Activated CD4-positive, alpha-beta T cell treated with anti-CD3 and anti-CD28 coated beads for 36 hours (primary cell): ENCODE measurements around the gene KCNK1. TPM values are rescaled to one million over a fixed set of nuclear protein-coding genes. Genes with fewer than 3 reads are reported as not detected.

ENCODE experiments used
- ATAC-seq: fragments of 200-7000 bp; cut with Tn5 transposase; one replicate; pipeline ENCODE4 v1.10.0; 2021; ENCODE audit warnings: mild to moderate bottlenecking, moderate library complexity
- CTCF ChIA-PET: fragments of 350-600 bp; sonication (Branson Sonifier 250); formaldehyde crosslinking; loops from one replicate; lab custom pipeline; 2021; ENCODE audit warnings: antibody characterized with exemption; lab: Charles Lee
- POLR2A ChIA-PET: fragments of 350-600 bp; sonication (Branson Sonifier 250); formaldehyde crosslinking; loops from one replicate; lab custom pipeline; 2021; ENCODE audit warnings: antibody characterized with exemption, inconsistent platforms; lab: Charles Lee
- DNase-seq: peaks from one replicate; pipeline ENCODE4 v3.0.0-alpha.2; 2020
- H3K27ac Mint-ChIP-seq: one replicate; pipeline ENCODE4 v1.8.0; 2021; ENCODE audit warnings: mixed read lengths
- H3K27me3 Mint-ChIP-seq: one replicate; pipeline ENCODE4 v1.8.0; 2021; ENCODE audit warnings: mixed read lengths
- H3K36me3 Mint-ChIP-seq: one replicate; pipeline ENCODE4 v1.8.0; 2021; ENCODE audit warnings: low read depth, mixed read lengths
- H3K4me1 Mint-ChIP-seq: one replicate; pipeline ENCODE4 v1.8.0; 2021; ENCODE audit warnings: mixed read lengths
- H3K4me3 Mint-ChIP-seq: one replicate; pipeline ENCODE4 v1.8.0; 2021; ENCODE audit warnings: mild to moderate bottlenecking, moderate library complexity, mixed read lengths
- H3K9me3 Mint-ChIP-seq: one replicate; pipeline ENCODE4 v1.8.0; 2021; ENCODE audit warnings: low read depth, mixed read lengths
- intact Hi-C, 2 experiments: fragments of 100-400 bp; cut with DNase I in 1 of 2; cut with micrococcal nuclease in 1 of 2; formaldehyde crosslinking; loops; one replicate each; pipeline versions ENCODE4 v1.14.2 to v1.15.1; 2022 to 2024; cut with DNase I, micrococcal nuclease
- total RNA-seq, 2 experiments: library from RNA; stranded (reverse); gene quantifications; one replicate each; pipeline ENCODE4 v1.2.3, GENCODE V29; 2021

The KCNK1 gene
- total RNA-seq, 2 experiments from 2014 or later: 0.91 to 1.1 TPM

GRCh38 chr1:233587196-233587595 is 26.7 kb upstream of the KCNK1 start:
- no peak for ATAC-seq

GRCh38 chr1:233587958-233588799 is 25.7 kb upstream of the KCNK1 start:
- no peaks in the 10 kb centered on the region for H3K36me3 Mint-ChIP-seq
- no peak overlapping the region for H3K27ac Mint-ChIP-seq
- intact Hi-C loops: no loop called here
- ATAC-seq (no peak), DNase-seq (no peak)
- CTCF ChIA-PET: no interaction called here
- H3K9me3 Mint-ChIP-seq: peaks cover 5% of the 10 kb centered on the region
- H3K4me3 Mint-ChIP-seq: no peak overlapping the region
- H3K27me3 Mint-ChIP-seq: peaks cover 8% of the 10 kb centered on the region
- POLR2A ChIA-PET: no interaction called here
- no peaks in the 10 kb centered on the region for H3K4me1 Mint-ChIP-seq

More at GRCh38 chr1:233587196-233587595, 26.7 kb upstream of the KCNK1 start:
- DNase-seq: no peak
- H3K36me3 Mint-ChIP-seq: no peaks in the 10 kb centered on the region
- intact Hi-C loops: no loop called here
- no peak overlapping the region for H3K27ac Mint-ChIP-seq
- ChIA-PET POLR2A (no interaction called here), CTCF (interaction anchor here (0.7 kb wide), 1 partner anchor 228 kb away, joined by 3 read pairs; no protein-coding TSS in a partner anchor)
- H3K4me3 Mint-ChIP-seq: no peak overlapping the region
- peaks cover 9% of the 10 kb centered on the region for H3K27me3 Mint-ChIP-seq
- H3K4me1 Mint-ChIP-seq: no peaks in the 10 kb centered on the region
- peaks cover 5% of the 10 kb centered on the region for H3K9me3 Mint-ChIP-seq

- ChIA-PET POLR2A (no interaction called here), CTCF (no interaction called here)
- Mint-ChIP-seq H3K36me3 (no peaks in the 10 kb centered on the region), H3K4me1 (peaks cover 31% of the 10 kb centered on the region), H3K27me3 (peaks cover 15% of the 10 kb centered on the region), H3K9me3 (no peaks in the 10 kb centered on the region), H3K27ac (peak overlapping the region; percentile 47), H3K4me3 (no peak overlapping the region)
- peak; percentile 69 for ATAC-seq
- peak; percentile 15 for DNase-seq
- intact Hi-C loops: no loop called here
Observed at GRCh38 chr1:233597489-233597901, 16.4 kb upstream of the KCNK1 start.

- DNase-seq: peak; percentile 69
- ATAC-seq: peak; percentile 82
- H3K27me3 Mint-ChIP-seq: peaks cover 15% of the 10 kb centered on the region
- H3K36me3 Mint-ChIP-seq: no peaks in the 10 kb centered on the region
- H3K4me3 Mint-ChIP-seq: no peak overlapping the region
- H3K4me1 Mint-ChIP-seq: peaks cover 31% of the 10 kb centered on the region
- CTCF ChIA-PET: interaction anchor here (0.6 kb wide), 1 partner anchor 711 kb away, joined by 3 read pairs; no protein-coding TSS in a partner anchor
- peak overlapping the region; percentile 78 for H3K27ac Mint-ChIP-seq
- no peaks in the 10 kb centered on the region for H3K9me3 Mint-ChIP-seq
- POLR2A ChIA-PET: no interaction called here
- intact Hi-C loops: loop anchor here (2.0 kb wide), 4 partner anchors 14 to 672 kb away; no protein-coding TSS in a partner anchor
Observed at GRCh38 chr1:233598891-233599541, 14.9 kb upstream of the KCNK1 start.

GRCh38 chr1:233599542-233600073 is 14.3 kb upstream of the KCNK1 start:
- DNase-seq (no peak), ATAC-seq (no peak)
- intact Hi-C loops: loop anchor here (2.0 kb wide), 4 partner anchors 13 to 671 kb away; no protein-coding TSS in a partner anchor
- H3K9me3 Mint-ChIP-seq: no peaks in the 10 kb centered on the region
- peaks cover 15% of the 10 kb centered on the region for H3K27me3 Mint-ChIP-seq
- ChIA-PET POLR2A (no interaction called here), CTCF (interaction anchor here (0.6 kb wide), 1 partner anchor 711 kb away, joined by 3 read pairs; no protein-coding TSS in a partner anchor)
- no peaks in the 10 kb centered on the region for H3K36me3 Mint-ChIP-seq
- H3K27ac Mint-ChIP-seq: no peak overlapping the region
- H3K4me3 Mint-ChIP-seq: no peak overlapping the region
- H3K4me1 Mint-ChIP-seq: peaks cover 31% of the 10 kb centered on the region

- ChIA-PET POLR2A (no interaction called here), CTCF (no interaction called here)
- no peak for DNase-seq
- Mint-ChIP-seq H3K4me1 (peaks cover 31% of the 10 kb centered on the region), H3K36me3 (no peaks in the 10 kb centered on the region), H3K9me3 (no peaks in the 10 kb centered on the region), H3K4me3 (no peak overlapping the region), H3K27ac (no peak overlapping the region), H3K27me3 (peaks cover 15% of the 10 kb centered on the region)
- no peak for ATAC-seq
- intact Hi-C loops: no loop called here
Observed at GRCh38 chr1:233600488-233600887, 13.4 kb upstream of the KCNK1 start.

GRCh38 chr1:233603478-233603877 is 10.4 kb upstream of the KCNK1 start:
- ATAC-seq (no peak), DNase-seq (no peak)
- intact Hi-C loops: no loop called here
- Mint-ChIP-seq H3K4me1 (peaks cover 23% of the 10 kb centered on the region), H3K27ac (no peak overlapping the region), H3K36me3 (no peaks in the 10 kb centered on the region), H3K4me3 (no peak overlapping the region), H3K27me3 (peaks cover 23% of the 10 kb centered on the region), H3K9me3 (no peaks in the 10 kb centered on the region)
- POLR2A ChIA-PET: no interaction called here
- CTCF ChIA-PET: no interaction called here

GRCh38 chr1:233605205-233605604 is 8.7 kb upstream of the KCNK1 start:
- CTCF ChIA-PET: no interaction called here
- POLR2A ChIA-PET: no interaction called here
- intact Hi-C loops: no loop called here
- no peak overlapping the region for H3K4me3 Mint-ChIP-seq
- peaks cover 7% of the 10 kb centered on the region for H3K4me1 Mint-ChIP-seq
- H3K36me3 Mint-ChIP-seq: no peaks in the 10 kb centered on the region
- ATAC-seq (no peak), DNase-seq (no peak)
- peaks cover 30% of the 10 kb centered on the region for H3K27me3 Mint-ChIP-seq
- no peaks in the 10 kb centered on the region for H3K9me3 Mint-ChIP-seq
- no peak overlapping the region for H3K27ac Mint-ChIP-seq

GRCh38 chr1:233606813-233607212 is 7.1 kb upstream of the KCNK1 start:
- DNase-seq: no peak
- ATAC-seq: no peak
- Mint-ChIP-seq H3K9me3 (no peaks in the 10 kb centered on the region), H3K27me3 (peaks cover 27% of the 10 kb centered on the region), H3K27ac (no peak overlapping the region), H3K4me1 (peaks cover 1% of the 10 kb centered on the region), H3K4me3 (no peak overlapping the region), H3K36me3 (no peaks in the 10 kb centered on the region)
- ChIA-PET POLR2A (no interaction called here), CTCF (no interaction called here)
- intact Hi-C loops: no loop called here

GRCh38 chr1:233607252-233608119 is 6.4 kb upstream of the KCNK1 start:
- H3K36me3 Mint-ChIP-seq: no peaks in the 10 kb centered on the region
- ChIA-PET POLR2A (interaction anchor here (0.6 kb wide), 1 partner anchor 1748 kb away, joined by 4 read pairs; no protein-coding TSS in a partner anchor), CTCF (no interaction called here)
- H3K27me3 Mint-ChIP-seq: peaks cover 31% of the 10 kb centered on the region
- no peak overlapping the region for H3K4me3 Mint-ChIP-seq
- H3K4me1 Mint-ChIP-seq: peaks cover 5% of the 10 kb centered on the region
- H3K27ac Mint-ChIP-seq: no peak overlapping the region
- no peaks in the 10 kb centered on the region for H3K9me3 Mint-ChIP-seq
- intact Hi-C loops: no loop called here
- DNase-seq (no peak), ATAC-seq (no peak)

- CTCF ChIA-PET: no interaction called here
Observed at GRCh38 chr1:233608988-233609387, 4.9 kb upstream of the KCNK1 start.

More at GRCh38 chr1:233608988-233609387, 4.9 kb upstream of the KCNK1 start:
- Mint-ChIP-seq H3K27ac (no peak overlapping the region), H3K4me3 (no peak overlapping the region), H3K9me3 (no peaks in the 10 kb centered on the region), H3K4me1 (peaks cover 5% of the 10 kb centered on the region), H3K27me3 (peaks cover 39% of the 10 kb centered on the region), H3K36me3 (no peaks in the 10 kb centered on the region)
- DNase-seq (no peak), ATAC-seq (no peak)
- intact Hi-C loops: no loop called here
- POLR2A ChIA-PET: no interaction called here
